Kidney (tissue), 14 donors: Measurements from ENCODE around the gene TSACC. TPM values are rescaled to one million over a fixed set of nuclear protein-coding genes. Genes with fewer than 3 reads are reported as not detected.

Source experiments
- DNase-seq, 5 donors: peaks; one replicate each; pipeline ENCODE4 v3.0.0-alpha.2; 2013 to 2020
- FAIRE-seq: peaks from 2 replicates; lab custom pipeline; 2012; peaks lifted over from hg19 to GRCh38; lab: Jason Lieb, UNC
- H3K27ac ChIP-seq, 2 donors: one replicate each; pipeline ENCODE4 v1.7.0; 2013; ENCODE audit warnings: low read depth in 2 of 2, low read length in 2 of 2, inconsistent platforms in 1 of 2
- H3K27me3 ChIP-seq: one replicate; pipeline ENCODE4 v1.7.1; 2013; ENCODE audit warnings: low read length, inconsistent platforms; ENCODE audit not compliant: control insufficient read depth, insufficient read depth
- H3K36me3 ChIP-seq, 3 donors: one replicate each; pipeline versions ENCODE4 v1.7.0 to v1.7.1; 2013; ENCODE audit warnings: low read length in 3 of 3, control low read depth in 1 of 3, inconsistent platforms in 1 of 3; ENCODE audit not compliant: insufficient read depth in 3 of 3, control insufficient read depth in 2 of 3
- H3K4me1 ChIP-seq, 3 donors: one replicate each; pipeline versions ENCODE4 v1.7.0 to v1.7.1; 2013; ENCODE audit warnings: low read length in 3 of 3, inconsistent platforms in 1 of 3, low read depth in 1 of 3; ENCODE audit not compliant: control insufficient read depth in 2 of 3, insufficient read depth in 2 of 3
- H3K4me3 ChIP-seq, 3 donors: one replicate each; pipeline versions ENCODE4 v1.7.0 to v1.8.1; 2013; ENCODE audit warnings: low read length in 3 of 3, control low read depth in 1 of 3, inconsistent platforms in 1 of 3
- H3K9ac ChIP-seq, 3 donors: one replicate each; pipeline versions ENCODE4 v1.7.0 to v1.7.1; 2013; ENCODE audit warnings: low read length in 3 of 3, control low read depth in 1 of 3, inconsistent platforms in 1 of 3
- H3K9me3 ChIP-seq, 3 donors: one replicate each; pipeline versions ENCODE4 v1.7.0 to v1.7.1; 2013; ENCODE audit warnings: low read length in 3 of 3, control low read depth in 1 of 3, inconsistent platforms in 1 of 3; ENCODE audit not compliant: control insufficient read depth in 2 of 3, insufficient read depth in 1 of 3
- CTCF ChIP-seq: IDR thresholded peaks from 3 replicates; pipeline ENCODE4 v1.5.1; 2012; ENCODE audit warnings: mild to moderate bottlenecking, moderate library complexity, borderline replicate concordance; ENCODE audit not compliant: insufficient read depth; ENCODE audit errors: extremely low read depth
- intact Hi-C: fragments of 100-400 bp; cut with DNase I; formaldehyde crosslinking; loops from one replicate; pipeline ENCODE4 v1.11.1; 2022
- polyA plus RNA-seq: library from polyadenylated mRNA; stranded (reverse); fragments of 350-450 nt; fragmentation: Illumina TruSeq; extraction: RNeasy Lipid Tissue Mini Kit (QIAGEN cat#74804); gene quantifications from one replicate; pipeline ENCODE4 v1.2.3, GENCODE V29; 2014; ENCODE audit warnings: low read depth, low replicate concordance; ENCODE audit not compliant: insufficient read depth
- total RNA-seq: library from RNA; stranded (reverse); fragmentation: NEBNext Ultra II Directional; extraction: Animal tissue kit (Norgen Biotek cat#: 25700); gene quantifications from one replicate; pipeline ENCODE4 v1.2.1, GENCODE V29; 2021
- donor health status: control.
- donor health status: control.
- donor health status: control.
- donor health status: control.
- donor health status: control.
- donor health status: DM: yes; HTN: yes; CAD: no.
- donor health status: Normal renal cell carcinoma (clear cell type).

Gene TSACC
- total and polyA plus RNA-seq, 2 donors from 2014 or later = 1.1 TPM; not detected in 1

DNA sequence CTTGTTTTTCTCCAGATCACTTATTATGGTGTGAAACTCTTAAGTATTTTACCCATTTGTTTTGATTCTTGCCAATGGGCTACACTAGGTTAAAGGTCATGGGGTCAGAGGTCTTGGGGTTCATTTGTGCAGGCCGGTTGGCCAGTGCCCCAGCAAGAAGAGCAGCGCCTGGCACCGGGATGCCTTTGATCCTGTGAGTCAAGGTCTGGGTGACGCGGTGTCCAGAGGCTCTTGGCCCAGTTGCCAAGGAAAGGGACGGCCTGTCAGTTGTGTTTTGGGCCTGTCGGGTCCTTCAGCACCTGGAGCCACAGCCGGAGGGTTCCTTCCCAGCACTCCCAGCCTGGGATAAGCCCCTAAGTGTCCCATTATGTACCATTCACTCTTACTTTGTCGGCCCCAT, 55.8 kb downstream of the TSACC start:
- no peak for TF ChIP-seq CTCF
- Histone ChIP-seq H3K4me1 (no peaks in the 10 kb centered on the region), H3K4me3 (no peak overlapping the region), H3K9me3 (no peaks in the 10 kb centered on the region), H3K9ac (no peak overlapping the region), H3K36me3 (no peaks in the 10 kb centered on the region), H3K27ac (no peak overlapping the region), H3K27me3 (peaks cover 6% of the 10 kb centered on the region)
- FAIRE-seq (no peak), DNase-seq (no peak)
- intact Hi-C loops = loop anchor here (5.0 kb wide), 1 partner anchor 48 kb away; no protein-coding TSS in a partner anchor

GRCh38 chr1:156394835-156395461, 56.6 kb downstream of the TSACC start:
- Histone ChIP-seq H3K9me3 (no peaks in the 10 kb centered on the region), H3K27me3 (peaks cover 4% of the 10 kb centered on the region), H3K9ac (no peak overlapping the region), H3K4me3 (no peak overlapping the region), H3K27ac (no peak overlapping the region), H3K36me3 (no peaks in the 10 kb centered on the region), H3K4me1 (no peaks in the 10 kb centered on the region)
- TF ChIP-seq CTCF = no peak
- intact Hi-C loops = loop anchor here (5.0 kb wide), 1 partner anchor 47 kb away; no protein-coding TSS in a partner anchor
- no peak for FAIRE-seq
- DNase-seq = no peak

Other genes with a start within 250 kb of the TSACC start
- 384 TPM for gene LMNA, start 223.8 kb upstream of the TSACC start, total RNA-seq
- gene LMNA, start 223.8 kb upstream of the TSACC start, polyA plus RNA-seq = 145 TPM
- gene SEMA4A, start 184.9 kb upstream of the TSACC start, total RNA-seq = 45.9 TPM
- 16.4 TPM for gene SEMA4A, start 184.9 kb upstream of the TSACC start, polyA plus RNA-seq
- 28.1 TPM for gene SLC25A44, start 144.4 kb upstream of the TSACC start, total RNA-seq
- 29.0 TPM for gene SLC25A44, start 144.4 kb upstream of the TSACC start, polyA plus RNA-seq
- gene PMF1, start 125.5 kb upstream of the TSACC start, total RNA-seq = 65.6 TPM
- 110 TPM for gene PMF1, start 125.5 kb upstream of the TSACC start, polyA plus RNA-seq
- gene BGLAP, start 96.3 kb upstream of the TSACC start, total RNA-seq = 1.8 TPM
- gene BGLAP, start 96.3 kb upstream of the TSACC start, polyA plus RNA-seq = 1.7 TPM
- 4.2 TPM for gene PAQR6, start 90.5 kb upstream of the TSACC start, total RNA-seq
- gene PAQR6, start 90.5 kb upstream of the TSACC start, polyA plus RNA-seq = 2.0 TPM
- 69.5 TPM for gene SMG5, start 55.7 kb upstream of the TSACC start, total RNA-seq
- gene SMG5, start 55.7 kb upstream of the TSACC start, polyA plus RNA-seq = 46.1 TPM
- 2.7 TPM for gene TMEM79, start 54.2 kb upstream of the TSACC start, total RNA-seq
- 3.9 TPM for gene TMEM79, start 54.2 kb upstream of the TSACC start, polyA plus RNA-seq
- 52.4 TPM for gene GLMP, start 42.8 kb upstream of the TSACC start, total RNA-seq
- gene GLMP, start 42.8 kb upstream of the TSACC start, polyA plus RNA-seq = 154 TPM
- not detected for gene VHLL, start 39.2 kb upstream of the TSACC start, total RNA-seq
- not detected for gene VHLL, start 39.2 kb upstream of the TSACC start, polyA plus RNA-seq
- gene CCT3, start 234 bp upstream of the TSACC start, total RNA-seq = 149 TPM
- gene CCT3, start 234 bp upstream of the TSACC start, polyA plus RNA-seq = 181 TPM
- 4.2 TPM for gene RHBG, start 30.7 kb downstream of the TSACC start, total RNA-seq
- gene RHBG, start 30.7 kb downstream of the TSACC start, polyA plus RNA-seq = 61.9 TPM
- 49.3 TPM for gene MEF2D, start 162.2 kb downstream of the TSACC start, total RNA-seq
- gene MEF2D, start 162.2 kb downstream of the TSACC start, polyA plus RNA-seq = 13.7 TPM
- 1.7 TPM for gene IQGAP3, start 234.0 kb downstream of the TSACC start, total RNA-seq
- gene IQGAP3, start 234.0 kb downstream of the TSACC start, polyA plus RNA-seq = 0.13 TPM
- gene TTC24, start 241.2 kb downstream of the TSACC start, total RNA-seq = 0.57 TPM
- not detected for gene TTC24, start 241.2 kb downstream of the TSACC start, polyA plus RNA-seq